Measurements from ENCODE around the gene OCEL1. TPM values are rescaled to one million over a fixed set of nuclear protein-coding genes. Genes with fewer than 3 reads are reported as not detected.
A peak's percentile ranks its signal among the peaks of the same experiment; 100 is the strongest.

The OCEL1 gene
- total RNA-seq, 1 donor from 2014 or later, result 7.1 TPM

DNA sequence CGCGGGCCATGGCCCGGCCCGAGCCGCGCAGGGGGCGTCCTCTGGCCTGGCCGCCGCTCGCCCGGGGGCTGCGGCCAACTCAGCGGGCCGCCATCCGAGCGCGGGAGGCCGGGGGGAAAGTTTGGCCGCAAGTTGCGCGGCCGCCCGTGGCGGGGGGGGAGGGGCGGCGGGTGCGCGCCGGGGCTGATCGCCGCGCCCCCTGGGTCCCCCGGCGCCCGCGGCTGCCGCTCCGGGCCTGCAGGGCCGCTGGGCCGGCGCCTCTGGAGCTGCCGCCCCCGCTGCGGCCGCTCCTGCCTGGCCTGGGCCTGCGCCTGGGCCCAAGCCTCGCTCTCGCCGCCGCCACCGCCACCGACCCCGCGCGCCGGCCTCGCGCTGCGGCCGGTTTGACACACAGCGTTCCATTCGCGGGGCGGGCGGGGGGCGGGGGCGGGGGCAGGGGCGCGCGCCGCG, 19.5 kb downstream of the OCEL1 start, which contains the start of gene NR2F6:
Gene NR2F6 (minus strand): TSS at position 385 of the 450 bp plus-strand sequence. CDS start 699 bp downstream, outside the sequence.
- H3K36me3 ChIP-seq (ENCODE audit: control insufficient read depth, insufficient read depth, low read length), result no peaks in the 10 kb centered on the region
- H3K4me3 ChIP-seq (ENCODE audit: low read depth, low read length), result peak within 1 kb of the TSS; percentile 95
- no peak for DNase-seq (ENCODE audit: low read depth)
- no peaks in the 10 kb centered on the region for H3K27me3 ChIP-seq (ENCODE audit: control insufficient read depth, insufficient read depth, low read length)
- TF ChIP-seq, protein P1, sequence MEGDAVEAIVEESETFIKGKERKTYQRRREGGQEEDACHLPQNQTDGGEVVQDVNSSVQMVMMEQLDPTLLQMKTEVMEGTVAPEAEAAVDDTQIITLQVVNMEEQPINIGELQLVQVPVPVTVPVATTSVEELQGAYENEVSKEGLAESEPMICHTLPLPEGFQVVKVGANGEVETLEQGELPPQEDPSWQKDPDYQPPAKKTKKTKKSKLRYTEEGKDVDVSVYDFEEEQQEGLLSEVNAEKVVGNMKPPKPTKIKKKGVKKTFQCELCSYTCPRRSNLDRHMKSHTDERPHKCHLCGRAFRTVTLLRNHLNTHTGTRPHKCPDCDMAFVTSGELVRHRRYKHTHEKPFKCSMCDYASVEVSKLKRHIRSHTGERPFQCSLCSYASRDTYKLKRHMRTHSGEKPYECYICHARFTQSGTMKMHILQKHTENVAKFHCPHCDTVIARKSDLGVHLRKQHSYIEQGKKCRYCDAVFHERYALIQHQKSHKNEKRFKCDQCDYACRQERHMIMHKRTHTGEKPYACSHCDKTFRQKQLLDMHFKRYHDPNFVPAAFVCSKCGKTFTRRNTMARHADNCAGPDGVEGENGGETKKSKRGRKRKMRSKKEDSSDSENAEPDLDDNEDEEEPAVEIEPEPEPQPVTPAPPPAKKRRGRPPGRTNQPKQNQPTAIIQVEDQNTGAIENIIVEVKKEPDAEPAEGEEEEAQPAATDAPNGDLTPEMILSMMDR (IDR thresholded peaks at IDR 0.05; ENCODE audit: insufficient read depth, low read length, poor library complexity, severe bottlenecking), result no peak

GRCh38 chr19:17246681-17247425, 20.8 kb downstream of the OCEL1 start:
- Histone ChIP-seq H3K36me3 (ENCODE audit: control insufficient read depth, insufficient read depth, low read length) (no peaks in the 10 kb centered on the region), H3K4me3 (ENCODE audit: low read depth, low read length) (no peak overlapping the region), H3K27me3 (ENCODE audit: control insufficient read depth, insufficient read depth, low read length) (no peaks in the 10 kb centered on the region)
- TF ChIP-seq, protein P1 (IDR thresholded peaks at IDR 0.05; ENCODE audit: insufficient read depth, low read length, poor library complexity, severe bottlenecking), result no peak
- no peak for DNase-seq (ENCODE audit: low read depth)

GRCh38 chr19:17248011-17248776, 22.2 kb downstream of the OCEL1 start:
- Histone ChIP-seq H3K36me3 (ENCODE audit: control insufficient read depth, insufficient read depth, low read length) (no peaks in the 10 kb centered on the region), H3K27me3 (ENCODE audit: control insufficient read depth, insufficient read depth, low read length) (no peaks in the 10 kb centered on the region), H3K4me3 (ENCODE audit: low read depth, low read length) (no peak overlapping the region)
- TF ChIP-seq, protein P1 (IDR thresholded peaks at IDR 0.05; ENCODE audit: insufficient read depth, low read length, poor library complexity, severe bottlenecking), result no peak
- DNase-seq (ENCODE audit: low read depth), result no peak

GRCh38 chr19:17249887-17250548, 24.0 kb downstream of the OCEL1 start:
- no peak for DNase-seq (ENCODE audit: low read depth)
- H3K4me3 ChIP-seq (ENCODE audit: low read depth, low read length), result no peak overlapping the region
- no peaks in the 10 kb centered on the region for H3K27me3 ChIP-seq (ENCODE audit: control insufficient read depth, insufficient read depth, low read length)

DNA sequence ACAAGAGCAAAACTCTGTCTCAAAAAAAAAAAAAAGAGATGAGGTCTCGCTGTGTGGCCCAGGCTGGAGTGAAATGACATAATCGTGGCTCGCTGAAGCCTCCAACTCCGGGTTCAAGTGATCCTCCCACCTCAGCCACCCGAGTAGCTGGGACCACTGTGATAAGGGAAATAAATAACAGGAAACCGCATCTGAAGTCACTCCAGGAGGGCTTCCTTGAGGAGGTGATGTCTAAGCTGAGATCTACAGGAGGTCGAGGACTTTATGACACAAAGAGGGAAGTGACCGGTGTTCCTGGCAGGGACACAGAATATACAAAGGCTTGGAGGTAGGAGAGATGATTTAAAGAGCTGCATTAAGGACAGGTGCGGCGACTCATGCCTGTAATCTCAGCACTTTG, 28.6 kb downstream of the OCEL1 start:
- H3K4me3 ChIP-seq (ENCODE audit: low read depth, low read length), result no peak overlapping the region
- H3K36me3 ChIP-seq (ENCODE audit: control insufficient read depth, insufficient read depth, low read length), result no peaks in the 10 kb centered on the region
- TF ChIP-seq, protein P1 (IDR thresholded peaks at IDR 0.05; ENCODE audit: insufficient read depth, low read length, poor library complexity, severe bottlenecking), result no peak
- no peak for DNase-seq (ENCODE audit: low read depth)
- H3K27me3 ChIP-seq (ENCODE audit: control insufficient read depth, insufficient read depth, low read length), result no peaks in the 10 kb centered on the region

More at GRCh38 chr19:17249887-17250548, 24.0 kb downstream of the OCEL1 start:
- H3K36me3 ChIP-seq (ENCODE audit: control insufficient read depth, insufficient read depth, low read length), result no peaks in the 10 kb centered on the region
- TF ChIP-seq, protein P1 (IDR thresholded peaks at IDR 0.05; ENCODE audit: insufficient read depth, low read length, poor library complexity, severe bottlenecking), result no peak

All from kidney epithelial cell (primary cell).